HuH-7.5 (cell line): ENCODE data around the gene MSL3B.

Experiments used
- DNase-seq: peaks from one replicate; pipeline ENCODE4 v3.0.0; 2011; ENCODE audit warnings: low spot score

The MSL3B gene

GRCh38 chr2:233853353-233853752 is 14.8 kb downstream of the MSL3B start:
- DNase-seq = no peak

DNA sequence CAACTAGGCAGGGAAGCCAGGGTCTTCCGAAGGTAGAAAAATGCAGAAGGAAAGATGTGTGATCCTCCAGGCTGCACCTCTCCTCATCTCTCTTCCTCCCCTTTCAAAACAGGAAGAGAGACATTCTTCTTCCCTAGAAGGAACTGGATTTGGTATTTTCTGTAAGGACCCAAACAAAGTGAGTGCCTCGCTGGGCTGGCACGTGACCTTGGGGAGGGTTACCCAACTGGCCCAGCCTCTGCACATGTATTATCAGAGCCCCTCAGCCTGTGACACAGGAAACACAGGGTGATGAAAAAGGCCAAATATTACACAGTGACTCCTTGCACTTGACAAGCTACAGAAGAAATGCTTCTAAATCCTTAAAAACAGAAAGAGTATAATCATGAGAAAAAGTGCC is 16.1 kb downstream of the MSL3B start:
- no peak for DNase-seq

DNA sequence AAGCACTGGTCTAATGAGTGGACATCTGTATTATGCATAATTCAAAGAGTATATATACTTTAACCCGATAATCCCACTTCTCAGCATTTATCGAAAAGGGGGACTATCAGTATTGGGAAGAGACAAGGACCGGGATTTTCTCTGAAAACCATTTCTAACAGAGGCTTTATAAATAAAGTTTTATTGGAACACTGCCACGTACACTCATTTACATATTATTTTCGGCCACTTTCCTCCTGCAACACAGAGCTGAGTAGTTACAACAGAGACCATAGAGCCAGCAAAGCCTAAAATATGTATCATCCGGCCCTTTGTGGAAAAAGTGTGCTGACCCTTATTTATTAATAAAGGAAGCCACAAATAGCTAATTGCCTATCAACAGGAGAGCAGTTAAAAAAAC is 17.0 kb downstream of the MSL3B start:
- no peak for DNase-seq

DNA sequence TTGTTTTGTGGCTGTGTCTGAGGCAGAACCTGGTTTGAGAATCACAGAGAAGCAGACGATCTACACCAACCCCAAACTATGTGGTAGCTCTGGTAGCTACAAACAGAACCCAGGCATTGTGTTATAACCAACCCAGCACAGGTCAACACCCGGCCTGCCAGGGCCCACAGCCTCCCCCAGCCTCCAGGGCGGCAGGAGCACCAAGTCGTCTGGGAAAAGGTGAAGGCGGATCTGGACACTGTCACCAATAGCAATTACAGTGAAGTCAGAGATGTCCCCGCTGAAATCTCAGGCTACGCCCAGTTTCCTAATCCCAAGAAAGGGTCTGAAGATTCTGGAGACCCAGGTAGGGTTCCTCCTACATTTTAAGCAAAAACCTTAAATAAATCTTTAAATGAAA is 17.4 kb downstream of the MSL3B start:
- no peak for DNase-seq

- no peak for DNase-seq
Observed at GRCh38 chr2:233849607-233850271, 18.4 kb downstream of the MSL3B start.

DNA sequence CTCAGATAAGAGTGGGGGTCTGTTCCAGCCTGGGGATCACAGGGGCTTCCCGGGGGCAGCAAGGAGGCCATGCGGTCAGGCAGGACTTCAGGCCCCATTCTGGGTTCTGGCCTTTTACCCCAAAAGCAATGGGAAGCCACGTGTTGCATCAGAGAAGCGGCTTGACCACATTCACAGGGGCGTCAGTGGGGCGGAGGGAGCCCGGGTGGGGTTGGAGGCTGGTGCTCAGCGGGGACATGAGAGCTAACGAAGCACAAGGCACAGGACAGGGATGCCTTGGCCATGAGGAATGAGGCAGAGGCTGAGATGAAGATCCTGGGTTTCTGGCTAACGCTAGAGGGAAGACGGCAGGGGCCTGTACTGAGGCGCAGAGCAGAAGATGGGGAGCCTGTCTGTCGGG is 19.9 kb downstream of the MSL3B start:
- DNase-seq = no peak

DNA sequence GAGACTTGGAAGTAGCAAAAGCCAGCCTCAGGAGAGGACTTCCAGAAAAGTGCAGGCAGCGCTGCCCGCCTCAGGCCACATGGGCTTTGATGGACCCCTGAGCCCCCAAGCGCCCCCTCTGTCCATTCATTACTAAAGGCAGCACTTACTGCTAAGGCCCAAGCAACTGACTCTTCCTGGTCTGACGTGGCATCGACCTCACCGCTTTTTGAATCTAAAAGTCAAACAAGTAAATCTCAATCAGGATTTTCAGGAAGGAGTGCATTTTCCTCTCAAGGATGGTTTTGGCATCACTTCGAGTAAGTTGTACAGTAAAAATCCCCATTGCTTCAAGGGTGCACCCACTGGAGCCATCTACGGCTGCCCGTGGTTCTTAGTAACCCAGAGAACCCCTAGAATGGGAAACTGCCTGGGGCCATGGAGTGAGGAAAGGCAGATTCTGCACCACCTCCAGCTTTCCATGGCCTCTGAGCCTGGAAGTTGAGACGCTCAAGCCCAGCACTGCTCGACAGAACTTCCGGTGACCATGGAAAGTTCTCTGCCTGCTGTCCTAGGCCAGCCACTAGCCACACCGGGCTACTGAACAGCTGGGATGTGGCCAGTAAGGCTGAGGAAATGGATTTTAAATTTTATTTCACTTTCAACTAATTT is 20.8 kb downstream of the MSL3B start:
- no peak for DNase-seq

GRCh38 chr2:233846387-233847247 is 21.6 kb downstream of the MSL3B start:
- DNase-seq = no peak

GRCh38 chr2:233845301-233846060 is 22.7 kb downstream of the MSL3B start:
- DNase-seq = no peak

- no peak for DNase-seq
Observed at GRCh38 chr2:233844836-233845235, 23.4 kb downstream of the MSL3B start.

DNA sequence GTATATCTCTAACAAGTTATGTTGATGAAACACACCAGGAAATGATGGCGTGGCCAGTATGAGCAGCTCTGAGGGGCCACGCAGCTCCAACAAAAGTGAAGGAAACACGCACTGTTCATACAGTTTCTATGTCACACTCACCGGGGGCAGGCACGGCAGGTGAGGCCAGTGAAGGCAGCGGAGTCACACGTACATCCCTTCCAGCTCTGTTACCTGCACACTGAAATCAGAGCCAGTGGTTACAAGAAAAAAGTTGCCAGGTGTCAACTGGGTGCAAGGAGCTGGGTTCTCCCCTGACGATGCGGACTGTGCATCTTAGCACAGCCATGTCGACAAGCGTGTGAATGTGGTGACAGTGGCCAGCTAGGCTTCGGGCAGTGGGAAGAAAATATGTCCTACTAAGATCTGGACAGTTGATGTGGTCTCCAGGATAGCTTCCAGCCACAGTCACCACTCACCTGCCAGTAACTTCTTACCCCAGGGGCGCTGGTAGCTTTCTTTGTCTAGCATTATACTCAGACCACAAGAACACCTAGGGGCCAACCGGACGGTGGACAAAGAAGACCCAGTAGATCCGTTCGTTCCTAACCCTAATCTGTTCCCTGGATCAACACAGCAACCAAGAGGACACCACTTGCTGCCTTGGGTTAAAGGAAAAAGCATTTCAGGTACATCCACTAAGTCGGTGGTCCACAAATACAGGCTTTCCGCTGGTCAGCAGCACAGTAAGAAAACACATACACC is 23.9 kb downstream of the MSL3B start:
- no peak for DNase-seq

DNA sequence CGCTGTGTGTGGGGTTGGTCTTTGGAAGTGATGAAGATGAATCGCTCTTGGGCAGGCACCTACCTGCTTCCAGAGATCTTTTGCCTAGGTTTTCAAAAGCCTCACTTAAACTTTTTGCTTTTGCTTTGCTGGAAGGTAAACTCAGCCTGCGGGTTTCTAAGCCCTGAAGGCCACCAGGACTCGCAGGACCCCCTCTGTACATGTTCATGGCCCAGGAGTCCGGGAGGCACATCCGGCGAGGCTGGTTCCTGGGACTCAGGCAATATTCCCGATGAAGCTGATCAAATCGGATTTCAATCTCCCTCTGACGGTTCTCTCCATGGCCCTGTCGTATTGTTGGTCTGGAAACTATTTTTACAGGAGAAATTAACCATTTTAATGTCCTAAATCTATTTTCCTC is 27.0 kb downstream of the MSL3B start:
- no peak for DNase-seq

DNA sequence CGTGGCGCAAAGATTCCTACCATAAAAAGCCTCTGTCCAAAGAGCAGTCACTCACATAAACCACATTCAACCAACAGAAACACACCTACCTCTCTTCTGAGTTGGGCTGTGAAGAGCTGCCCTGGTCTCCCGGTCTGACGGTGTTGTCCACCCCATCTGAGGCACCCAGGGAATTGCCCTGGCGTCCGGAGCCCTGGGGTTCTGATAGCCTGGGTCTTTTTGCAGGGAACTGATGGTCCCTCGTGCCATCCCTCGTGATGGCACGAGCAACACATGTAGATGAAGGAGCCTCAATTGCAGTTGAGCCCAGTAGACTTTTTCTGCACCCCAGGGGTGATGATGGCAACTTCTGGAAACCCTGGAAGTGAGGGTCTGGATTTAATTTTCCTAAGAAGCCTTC is 27.7 kb downstream of the MSL3B start:
- no peak for DNase-seq

- no peak for DNase-seq
Observed at GRCh38 chr2:233839447-233839820, 28.8 kb downstream of the MSL3B start.

DNA sequence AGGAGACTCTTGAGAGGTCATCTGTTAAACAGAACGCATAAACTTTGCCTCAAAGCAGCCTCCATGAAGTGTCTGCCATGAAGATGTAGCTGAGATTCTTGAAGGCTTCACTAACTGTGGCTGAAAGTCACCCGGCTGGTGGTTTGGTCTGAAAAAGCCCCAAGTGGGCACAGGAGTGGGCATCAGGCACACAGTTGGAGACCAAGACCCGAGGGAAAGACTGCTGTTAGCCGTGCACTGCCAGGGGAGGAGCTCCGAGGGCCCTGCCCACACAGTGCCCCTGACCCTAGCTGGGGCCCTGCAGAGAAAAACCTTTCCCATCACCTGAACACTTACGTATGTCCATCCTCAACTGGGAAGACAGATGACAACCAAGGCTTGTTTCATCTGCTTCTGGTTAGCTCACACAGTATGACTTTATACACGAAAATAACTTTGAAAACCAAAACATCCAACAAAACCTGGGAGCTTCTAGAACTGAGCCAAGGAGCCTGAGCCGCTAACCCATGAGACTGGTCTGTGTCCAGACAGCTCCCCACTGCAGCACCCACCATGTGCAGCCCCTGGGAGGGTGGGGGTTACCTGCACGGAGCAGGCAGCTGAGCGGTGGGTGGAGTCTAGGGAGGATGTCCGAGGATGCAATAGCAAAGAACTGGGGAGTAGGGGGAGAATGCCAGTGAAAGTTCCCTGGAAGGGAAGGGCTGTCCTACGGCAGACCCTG is 29.3 kb downstream of the MSL3B start:
- DNase-seq = no peak

DNA sequence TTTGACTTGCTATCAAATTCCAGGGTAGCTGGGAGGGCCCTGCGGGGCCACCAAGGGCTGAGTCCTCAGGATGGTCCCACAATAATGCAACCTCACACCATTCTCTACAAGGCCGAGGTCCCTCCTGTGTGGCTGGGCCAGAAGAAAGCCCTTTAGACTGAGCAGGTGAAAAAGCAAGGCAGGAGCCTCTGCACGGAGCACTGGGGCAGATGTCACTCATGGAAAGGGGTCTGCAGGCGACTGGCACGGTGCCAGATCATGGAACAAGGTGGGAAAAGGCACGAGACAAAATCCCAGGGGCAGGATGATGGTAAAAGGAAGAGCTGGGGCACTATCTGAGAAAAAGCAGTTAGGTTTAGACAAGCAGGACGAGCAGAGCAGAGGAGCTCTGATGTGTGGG is 29.9 kb downstream of the MSL3B start:
- no peak for DNase-seq

GRCh38 chr2:233837694-233838229 is 30.4 kb downstream of the MSL3B start:
- no peak for DNase-seq

GRCh38 chr2:233836359-233836758 is 31.8 kb downstream of the MSL3B start:
- DNase-seq = no peak

GRCh38 chr2:233835230-233836186 is 32.7 kb downstream of the MSL3B start:
- DNase-seq = no peak

DNA sequence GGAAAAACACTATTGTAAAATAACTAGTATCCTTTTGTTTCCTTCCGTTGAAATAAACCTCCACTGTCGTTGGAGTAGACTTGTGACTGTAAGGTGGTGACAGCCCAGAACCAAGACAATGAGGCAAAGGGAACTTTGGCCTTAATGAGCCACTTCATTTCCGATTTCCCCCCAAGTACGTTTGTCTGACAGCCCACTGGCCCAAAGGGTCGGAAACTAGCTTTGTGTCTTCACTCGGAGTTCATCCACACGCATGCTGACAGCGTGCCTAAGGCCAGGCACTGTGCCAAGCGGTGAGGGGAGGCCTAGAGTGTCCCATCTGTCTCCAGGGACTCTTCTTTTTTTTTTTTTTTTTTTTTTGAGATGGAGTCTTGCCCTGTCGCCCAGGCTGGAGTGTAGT is 34.8 kb downstream of the MSL3B start:
- DNase-seq = no peak
